ENCODE measurements around the gene ZNF445.
"Not testable (repeated sequence)": the region's sequence is repeated elsewhere in the genome, so short reads cannot be mapped to it uniquely, and the experiment has no call there.

ZNF445 gene

DNA sequence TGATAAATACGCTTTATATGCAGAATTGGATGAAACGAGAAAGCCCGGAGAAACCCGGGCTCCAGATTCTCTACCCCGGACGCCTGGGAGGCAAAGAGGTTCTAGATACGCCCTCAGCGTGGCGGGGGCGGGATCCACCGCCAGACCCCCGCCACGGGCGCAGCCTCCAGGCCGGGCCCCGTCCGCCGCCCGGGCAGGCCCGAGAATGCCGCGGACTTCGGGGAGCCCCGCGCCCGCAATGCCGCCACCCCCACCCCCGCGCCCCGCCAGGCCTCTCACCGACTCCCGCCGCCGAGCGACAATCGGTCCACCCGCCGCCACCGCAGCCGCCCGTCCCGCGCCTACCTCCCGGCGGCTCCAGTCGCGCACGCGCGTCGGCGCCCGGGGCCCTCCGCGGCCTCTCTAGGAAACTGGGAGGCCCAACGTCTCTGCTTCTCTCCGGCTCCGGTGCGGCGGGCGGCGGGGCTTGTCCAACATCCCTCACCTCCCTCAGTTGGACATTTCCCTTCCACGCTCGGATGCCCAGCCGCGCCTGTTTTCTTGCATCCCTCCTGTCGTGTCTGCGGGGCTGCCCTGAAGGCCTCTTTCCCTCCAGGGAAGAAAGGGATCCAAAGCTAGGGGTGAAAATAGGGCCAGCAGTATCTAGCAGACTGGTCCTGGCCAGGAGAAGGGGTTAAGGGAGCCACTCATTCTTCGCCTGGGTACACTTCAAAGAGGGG is at the start of gene ZNF445:
Gene ZNF445 (minus strand): TSS at position 359 of the 719 bp plus-strand sequence. CDS start 22,121 bp downstream, outside the sequence.
- peak in 1 of 2 experiments; percentile 59 for DNase-seq

GRCh38 chr3:44525060-44525459 is 47.6 kb upstream of the ZNF445 start:
- no peak for DNase-seq

- no peak for DNase-seq
Observed at GRCh38 chr3:44522494-44522933, 45.0 kb upstream of the ZNF445 start.

DNA sequence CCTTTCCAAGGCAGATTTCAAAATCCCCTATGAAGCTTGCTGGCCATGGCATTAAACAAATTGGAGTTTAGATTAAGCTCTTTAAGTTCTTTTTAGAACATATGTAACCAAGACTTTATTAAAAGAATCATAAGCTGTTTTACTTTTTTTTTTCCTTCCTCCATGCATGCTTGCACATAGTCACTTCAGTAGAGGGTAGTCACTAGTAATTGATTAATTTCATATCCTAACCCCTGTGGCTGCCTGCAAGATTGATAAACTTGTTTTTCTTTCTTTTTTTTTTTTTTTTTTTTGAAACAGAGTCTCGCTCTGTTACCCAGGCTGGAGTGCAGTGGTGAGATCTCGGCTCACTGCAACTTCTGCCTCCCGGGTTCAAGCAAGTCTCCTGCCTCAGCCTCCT is 44.3 kb upstream of the ZNF445 start:
- no peak for DNase-seq

- DNase-seq, result no peak
Observed at GRCh38 chr3:44518782-44519156, 41.3 kb upstream of the ZNF445 start.

GRCh38 chr3:44516230-44516629 is 38.8 kb upstream of the ZNF445 start:
- DNase-seq, result no peak

DNA sequence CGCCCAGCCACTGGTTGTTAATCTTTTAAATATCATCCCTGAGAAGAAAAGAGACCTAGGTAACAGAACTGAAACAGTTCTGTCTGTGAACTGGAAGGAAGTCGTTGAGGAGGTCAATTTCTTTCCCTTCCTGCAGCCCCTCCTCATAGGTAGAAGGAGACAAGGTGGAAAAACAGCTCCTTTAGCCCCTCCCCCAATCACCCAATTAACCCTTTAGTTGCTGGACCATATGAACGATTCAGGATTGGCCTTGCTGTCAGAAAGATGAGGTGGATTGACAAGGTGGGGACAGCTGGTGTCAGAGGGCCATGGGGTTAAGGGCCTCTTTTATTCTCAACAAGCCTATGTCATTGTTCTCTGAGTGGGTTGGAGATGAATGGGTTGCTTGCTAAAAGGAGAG is 36.0 kb upstream of the ZNF445 start:
- no peak for DNase-seq

DNA sequence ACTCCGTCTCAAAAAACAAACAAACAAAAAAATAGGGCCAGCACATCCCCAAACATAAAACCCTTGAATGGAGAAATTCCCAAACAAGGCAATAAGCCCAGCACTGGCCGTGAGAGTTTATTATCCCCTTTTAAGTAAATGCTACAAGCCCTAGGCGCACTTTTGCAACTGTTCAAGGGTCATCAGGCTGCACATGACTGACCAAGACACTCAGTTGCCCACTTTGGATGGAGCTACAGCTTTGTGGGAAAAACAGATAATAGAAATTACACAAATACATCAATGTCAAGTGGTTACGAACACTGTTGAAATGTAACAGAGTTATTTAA is 33.7 kb upstream of the ZNF445 start:
- DNase-seq, result no peak

DNA sequence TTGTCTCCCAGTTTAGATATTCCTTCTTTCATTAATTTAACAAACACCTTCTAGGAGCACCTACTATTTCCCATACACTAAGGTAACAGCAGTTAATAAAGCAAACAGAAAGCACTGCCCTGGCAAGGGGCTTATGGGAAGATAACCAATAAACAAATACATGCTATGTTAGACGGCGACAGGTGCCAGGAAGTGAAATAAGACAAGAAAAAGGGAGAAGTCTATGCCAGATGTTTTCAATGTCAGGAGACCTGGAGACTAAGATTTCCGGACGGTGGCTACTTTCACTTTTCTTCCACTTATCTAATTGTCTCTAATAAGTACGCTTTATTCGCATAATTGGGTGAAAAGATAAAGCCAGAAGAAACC is 32.5 kb upstream of the ZNF445 start:
- no peak for DNase-seq

GRCh38 chr3:44509393-44509921 is 32.0 kb upstream of the ZNF445 start:
- DNase-seq, result no peak

DNA sequence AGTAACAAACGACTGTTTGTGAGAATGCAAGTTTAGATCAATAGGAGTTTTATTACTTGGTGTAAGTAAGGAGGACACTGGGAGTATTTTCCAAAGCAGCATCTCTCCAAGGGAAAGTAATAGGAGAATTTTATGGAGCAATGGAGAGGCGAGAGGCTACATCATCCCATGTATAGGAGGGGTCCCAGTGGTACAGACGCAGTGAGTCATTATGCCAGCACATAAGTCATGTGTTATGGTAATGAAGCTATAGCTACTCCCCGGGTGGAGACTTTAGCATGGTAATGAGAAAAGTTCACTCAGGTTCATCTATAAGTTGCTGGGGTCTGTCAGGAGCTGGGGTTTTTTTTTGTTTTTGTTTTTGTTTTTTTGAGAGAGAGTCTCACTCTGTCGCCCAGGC is 29.5 kb upstream of the ZNF445 start:
- no peak for DNase-seq

GRCh38 chr3:44506556-44506955 is 29.1 kb upstream of the ZNF445 start:
- no peak for DNase-seq

GRCh38 chr3:44504566-44504965 is 27.1 kb upstream of the ZNF445 start:
- DNase-seq, result no peak

DNA sequence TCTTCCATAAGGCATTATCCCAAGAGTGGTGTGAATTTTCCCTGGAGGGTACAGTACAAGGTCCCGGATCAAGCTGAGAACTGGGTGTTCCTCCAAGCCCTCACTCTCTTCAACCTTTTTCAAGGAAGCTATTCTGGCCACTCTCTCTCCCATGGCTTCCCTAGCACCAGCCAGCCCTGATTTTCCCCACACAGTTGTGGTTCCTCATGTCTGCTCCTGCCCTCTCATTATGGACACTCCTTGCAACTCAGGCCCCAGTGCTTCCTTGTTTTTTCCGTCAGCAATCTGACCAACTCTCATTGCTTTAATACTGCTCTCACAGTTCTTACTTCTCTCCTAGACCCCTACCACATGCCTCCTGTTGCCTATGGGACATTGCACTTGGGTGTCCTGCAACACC is 25.7 kb upstream of the ZNF445 start:
- not testable (repeated sequence) for DNase-seq

DNA sequence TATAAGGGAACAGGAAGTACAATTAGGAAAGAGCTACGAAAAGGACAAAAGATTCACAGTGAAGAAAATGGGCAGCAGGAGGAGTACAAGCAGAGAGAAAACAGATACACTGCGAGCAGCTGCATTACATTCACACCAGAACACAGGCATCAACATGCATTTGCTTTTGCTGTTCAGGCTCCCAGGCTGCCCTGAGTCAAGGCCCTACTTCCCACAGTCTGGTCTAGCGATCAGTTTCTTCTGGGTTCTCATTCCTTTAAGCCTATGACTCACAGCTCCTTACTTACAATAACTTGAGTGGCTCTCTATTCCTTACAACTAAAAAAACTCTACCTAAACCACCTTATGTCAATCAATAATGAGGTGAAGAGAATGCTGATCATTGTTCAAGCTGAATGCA is 24.5 kb upstream of the ZNF445 start:
- no peak for DNase-seq

DNA sequence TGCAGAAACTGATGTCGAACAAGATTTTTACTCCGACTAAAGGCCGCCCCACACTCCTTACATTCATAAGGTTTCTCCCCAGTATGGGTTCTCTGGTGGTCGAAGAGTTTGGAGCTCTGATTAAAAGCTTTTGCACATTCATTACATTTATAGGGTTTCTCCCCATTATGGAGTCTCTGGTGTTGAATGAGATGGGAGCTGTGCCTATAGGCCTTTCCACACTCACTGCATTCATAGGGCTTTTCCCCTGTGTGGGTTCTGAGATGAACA is 22.4 kb upstream of the ZNF445 start:
- DNase-seq, result not testable (repeated sequence)

GRCh38 chr3:44499149-44499898 is 21.9 kb upstream of the ZNF445 start:
- no peak for DNase-seq

GRCh38 chr3:44495636-44496415 is 18.4 kb upstream of the ZNF445 start:
- no peak for DNase-seq

DNA sequence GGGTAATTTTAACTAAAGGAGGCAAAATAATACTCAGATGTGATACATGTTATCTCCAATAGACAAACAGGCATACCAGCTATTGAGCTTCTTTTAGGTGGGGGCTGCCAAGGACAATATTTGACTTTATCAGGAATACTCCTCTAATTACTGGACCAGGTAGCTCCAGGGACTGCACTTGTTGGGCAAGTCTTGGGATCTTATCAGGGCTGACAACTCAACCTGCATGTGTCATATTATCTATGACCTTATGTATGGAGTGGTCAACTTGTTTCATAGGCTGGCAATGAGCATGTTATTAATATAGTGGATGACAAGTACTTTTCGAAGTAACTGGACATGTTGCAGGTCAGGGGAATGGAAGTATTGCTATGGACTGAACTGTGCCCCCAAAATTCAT is 15.0 kb upstream of the ZNF445 start:
- DNase-seq, result no peak

- no peak for DNase-seq
Observed at GRCh38 chr3:44482721-44483120, 5.3 kb upstream of the ZNF445 start.

- DNase-seq, result no peak
Observed at GRCh38 chr3:44478606-44479094, 1.2 kb upstream of the ZNF445 start.

- no peak for DNase-seq
Observed at GRCh38 chr3:44478055-44478468, 592 bp upstream of the ZNF445 start.

- no peak for DNase-seq
Observed at GRCh38 chr3:44476963-44477311, 533 bp downstream of the ZNF445 start.

GRCh38 chr3:44476181-44476611 is 1.3 kb downstream of the ZNF445 start:
- DNase-seq, result no peak

All from cerebellar nuclear complex (tissue), 1 donor.